UCSD-AML1 (cell line): ENCODE data around the gene USP53.
"Not testable (repeated sequence)": the region's sequence is repeated elsewhere in the genome, so short reads cannot be mapped to it uniquely, and the experiment has no call there.

Experiments
- DNase-seq: peaks from one replicate; lab custom pipeline; 2025; ENCODE audit not compliant: unreplicated experiment; lab: John Stamatoyannopoulos, UW

USP53 gene

GRCh38 chr4:119212234-119212963, at the start of gene USP53:
TSS of gene USP53 (plus strand) at chr4:119212713. CDS start at chr4:119239760, 27,047 bp downstream.
- DNase-seq: peak; percentile 97

- no peak for DNase-seq
These were observed 46.7 kb upstream of the USP53 start for GRCh38 chr4:119165767-119166166.

- DNase-seq: no peak
These were observed 42.3 kb upstream of the USP53 start for GRCh38 chr4:119170195-119170594.

GRCh38 chr4:119172223-119172622, 40.3 kb upstream of the USP53 start:
- DNase-seq: no peak

- DNase-seq: not testable (repeated sequence)
These were observed 38.7 kb upstream of the USP53 start for GRCh38 chr4:119173729-119174361.

GRCh38 chr4:119179011-119179410, 33.5 kb upstream of the USP53 start:
- DNase-seq: no peak

- DNase-seq: no peak
These were observed 28.4 kb upstream of the USP53 start for GRCh38 chr4:119184128-119184527.

- DNase-seq: no peak
These were observed 22.9 kb upstream of the USP53 start for GRCh38 chr4:119189638-119190037.

- no peak for DNase-seq
These were observed 22.2 kb upstream of the USP53 start for GRCh38 chr4:119190354-119190753.

GRCh38 chr4:119191505-119191904, 21.0 kb upstream of the USP53 start:
- no peak for DNase-seq

- DNase-seq: no peak
These were observed 14.7 kb upstream of the USP53 start for GRCh38 chr4:119197772-119198212.

- no peak for DNase-seq
These were observed 7.6 kb upstream of the USP53 start for GRCh38 chr4:119204916-119205315.

GRCh38 chr4:119205690-119206089, 6.8 kb upstream of the USP53 start:
- DNase-seq: no peak

- no peak for DNase-seq
These were observed 6.3 kb upstream of the USP53 start for GRCh38 chr4:119206178-119206577.

GRCh38 chr4:119207051-119207450, 5.5 kb upstream of the USP53 start:
- no peak for DNase-seq

GRCh38 chr4:119209077-119209476, 3.4 kb upstream of the USP53 start:
- no peak for DNase-seq

GRCh38 chr4:119209586-119209985, 2.9 kb upstream of the USP53 start:
- DNase-seq: no peak

- DNase-seq: no peak
These were observed 1.7 kb upstream of the USP53 start for GRCh38 chr4:119210775-119211174.

- DNase-seq: no peak
These were observed 663 bp upstream of the USP53 start for GRCh38 chr4:119211867-119212233.

- peak; percentile 87 for DNase-seq
These were observed 572 bp downstream of the USP53 start for GRCh38 chr4:119212964-119213606.

- DNase-seq: no peak
These were observed 5.6 kb downstream of the USP53 start for GRCh38 chr4:119218093-119218492.

- no peak for DNase-seq
These were observed 8.9 kb downstream of the USP53 start for GRCh38 chr4:119221412-119221811.
